HCT116 (cell line): ENCODE results near the gene DDX19B. TPM values are rescaled to one million over a fixed set of nuclear protein-coding genes. Genes with fewer than 3 reads are reported as not detected.
"Not testable (repeated sequence)": the region's sequence is repeated elsewhere in the genome, so short reads cannot be mapped to it uniquely, and the experiment has no call there.

Source experiments
- ATAC-seq: fragments of 200-7000 bp; cut with Tn5 transposase; 2 replicates; pipeline ENCODE4 v1.9.1; 2020; ENCODE audit warnings: mild to moderate bottlenecking, moderate library complexity
- BruUV-seq: library from RNA; stranded (reverse); fragments of 400-500 nt; replicated peaks from 2 replicates; lab custom pipeline; 2021; lab: Mats Ljungman, UMichigan
- CTCF ChIA-PET: fragments of 300-600 bp; sonication (Branson Sonifier 250); formaldehyde crosslinking; loops from one replicate; lab custom pipeline; 2021; ENCODE audit warnings: antibody characterized with exemption; lab: Charles Lee
- POLR2A ChIA-PET: fragments of 300-600, 350-600 bp; sonication (Branson Sonifier 250); formaldehyde crosslinking; loops from one replicate; lab custom pipeline; 2021; ENCODE audit warnings: antibody characterized with exemption; lab: Charles Lee
- RAD21 ChIA-PET, 2 experiments: fragments of 300-600 bp; sonication (Branson Sonifier 250); formaldehyde crosslinking; loops; one replicate each; lab custom pipeline; 2023; ENCODE audit warnings: low total read pairs in 2 of 2; ENCODE audit not compliant: uncharacterized antibody in 2 of 2, unreplicated experiment in 2 of 2, low non-redundant PET in 1 of 2; lab: Charles Lee
- DNase-seq: peaks from one replicate; pipeline ENCODE4 v3.0.0-alpha.2; 2010; ENCODE audit warnings: low read depth, low spot score
- H2AFZ ChIP-seq: fragments of 200-600 bp; shearing (Covaris generic), sonication (generic); 2 replicates; pipeline ENCODE4 v1.6.1; 2017; ENCODE audit warnings: low read depth, mixed run types, mixed read lengths, antibody characterized with exemption, low read length; ENCODE audit not compliant: poor library complexity, severe bottlenecking
- H3K27ac ChIP-seq: 2 replicates; pipeline ENCODE4 v1.5.1; 2012; ENCODE audit warnings: low read depth, low read length
- H3K27me3 ChIP-seq: fragments of 200-600 bp; sonication (generic); 2 replicates; pipeline ENCODE4 v1.6.1; 2016; ENCODE audit warnings: mixed run types, low read length, mixed read lengths; ENCODE audit not compliant: insufficient read depth
- H3K36me3 ChIP-seq, 2 experiments: fragments of 200-500 bp in 1 of 2; fragments of 200-600 bp in 1 of 2; sonication (Bioruptor generic) in 1 of 2; sonication (generic) in 1 of 2; 2 replicates each; pipeline versions ENCODE4 v1.5.1 to v1.6.1; 2014 to 2016; ENCODE audit warnings: low read length in 2 of 2, inconsistent platforms in 1 of 2, mixed read lengths in 1 of 2, mixed run types in 1 of 2; ENCODE audit not compliant: insufficient read depth in 2 of 2, control insufficient read depth in 1 of 2
- H3K4me1 ChIP-seq, 2 experiments: fragments of 200-600 bp in 1 of 2; sonication (generic) in 1 of 2; 2 replicates each; pipeline versions ENCODE4 v1.5.1 to v1.6.1; 2012 to 2017; ENCODE audit warnings: low read length in 2 of 2, inconsistent platforms in 1 of 2, mild to moderate bottlenecking in 1 of 2, mixed read lengths in 1 of 2, mixed run types in 1 of 2, moderate library complexity in 1 of 2; ENCODE audit not compliant: insufficient read depth in 2 of 2, control insufficient read depth in 1 of 2
- H3K4me2 ChIP-seq: fragments of 200-600 bp; sonication (generic); 2 replicates; pipeline ENCODE4 v1.6.1; 2017; ENCODE audit warnings: mixed run types, low read length, mixed read lengths
- H3K4me3 ChIP-seq, 2 experiments: fragments of 200-600 bp in 1 of 2; sonication (generic) in 1 of 2; replicated peaks in 1 of 2; 2 replicates each; pipeline ENCODE4 v1.5.1; 2011 to 2016; ENCODE audit warnings: low read length in 2 of 2, control low read depth in 1 of 2, low read depth in 1 of 2, mild to moderate bottlenecking in 1 of 2, mixed read lengths in 1 of 2, mixed run types in 1 of 2
- H3K79me2 ChIP-seq: fragments of 200-600 bp; sonication (generic); 2 replicates; pipeline ENCODE4 v1.6.1; 2017; ENCODE audit warnings: mild to moderate bottlenecking, mixed run types, low read length, moderate library complexity, mixed read lengths; ENCODE audit not compliant: insufficient read depth
- H3K9ac ChIP-seq: fragments of 200-600 bp; sonication (generic); 2 replicates; pipeline ENCODE4 v1.6.1; 2016; ENCODE audit warnings: low read length, mixed read lengths
- H3K9me2 ChIP-seq: fragments of 200-600 bp; sonication (generic), shearing (Covaris generic); 2 replicates; pipeline ENCODE4 v1.6.1; 2017; ENCODE audit warnings: mixed run types, mild to moderate bottlenecking, moderate library complexity; ENCODE audit not compliant: insufficient read depth
- H3K9me3 ChIP-seq, 2 experiments: fragments of 200-500 bp in 1 of 2; fragments of 200-600 bp in 1 of 2; sonication (Bioruptor generic) in 1 of 2; sonication (generic) in 1 of 2; 2 replicates each; pipeline ENCODE4 v1.6.1; 2014 to 2017; ENCODE audit warnings: low read length in 2 of 2, mixed read lengths in 2 of 2, inconsistent platforms in 1 of 2, low read depth in 1 of 2, mild to moderate bottlenecking in 1 of 2, mixed run types in 1 of 2, moderate library complexity in 1 of 2; ENCODE audit not compliant: control insufficient read depth in 1 of 2, insufficient read depth in 1 of 2
- H4K20me1 ChIP-seq: fragments of 200-600 bp; sonication (generic), shearing (Covaris generic); 2 replicates; pipeline ENCODE4 v1.6.1; 2017; ENCODE audit warnings: mixed run types, mild to moderate bottlenecking, moderate library complexity; ENCODE audit not compliant: insufficient read depth
- CEBPB ChIP-seq: IDR thresholded peaks from 2 replicates; pipeline ENCODE4 v1.6.1; 2012; ENCODE audit warnings: low read depth
- CTCF ChIP-seq, 3 experiments: fragments of 200-600 bp in 1 of 3; sonication (generic) in 1 of 3; IDR thresholded peaks in 2 of 3; conservative IDR thresholded peaks in 1 of 3; 2 replicates each; pipeline ENCODE4 v1.5.1; 2012 to 2017; ENCODE audit warnings: low read depth in 2 of 3, low read length in 2 of 3, antibody characterized with exemption in 1 of 3, borderline replicate concordance in 1 of 3, control low read depth in 1 of 3, mild to moderate bottlenecking in 1 of 3, mixed read lengths in 1 of 3, mixed run types in 1 of 3, moderate library complexity in 1 of 3; ENCODE audit not compliant: insufficient read depth in 1 of 3
- ELF1 ChIP-seq: IDR thresholded peaks from 2 replicates; pipeline ENCODE4 v1.6.1; 2012; ENCODE audit warnings: low read depth, borderline replicate concordance
- EZH2 ChIP-seq: fragments of 200-600 bp; sonication (generic); IDR thresholded peaks from 2 replicates; pipeline ENCODE4 v1.6.1; 2017; ENCODE audit warnings: antibody characterized with exemption, mixed run types
- JUND ChIP-seq: IDR thresholded peaks from 2 replicates; pipeline ENCODE4 v1.6.1; 2012
- POLR2A ChIP-seq: IDR thresholded peaks from 2 replicates; pipeline ENCODE4 v1.7.0; 2011; ENCODE audit warnings: borderline replicate concordance; ENCODE audit not compliant: insufficient read depth, insufficient read length; ENCODE audit errors: extremely low read depth
- POLR2AphosphoS5 ChIP-seq: IDR thresholded peaks from 2 replicates; pipeline ENCODE4 v1.6.1; 2011; ENCODE audit warnings: mild to moderate bottlenecking, low read depth, low read length, moderate library complexity
- RAD21 ChIP-seq: IDR thresholded peaks from 2 replicates; pipeline ENCODE4 v1.6.1; 2012; ENCODE audit warnings: low read depth, mild to moderate bottlenecking
- SIN3A ChIP-seq: IDR thresholded peaks from 2 replicates; pipeline ENCODE4 v1.6.1; 2012; ENCODE audit warnings: low read depth
- ZFX ChIP-seq: fragments of 450-650 bp; IDR thresholded peaks from 2 replicates; pipeline ENCODE4 v1.6.1; 2017
- ZNF274 ChIP-seq: fragments of 200-500 bp; sonication (Bioruptor generic); IDR thresholded peaks from 2 replicates; pipeline ENCODE4 v1.6.1; 2014; ENCODE audit warnings: mild to moderate bottlenecking, low read depth, low read length, inconsistent platforms
- intact Hi-C: fragments of 100-400 bp; cut with micrococcal nuclease; formaldehyde crosslinking; loops from 2 replicates; pipeline ENCODE4 v1.10.0; 2022
- total RNA-seq: library from RNA; stranded (reverse); gene quantifications from one replicate; pipeline ENCODE4 v1.2.1, GENCODE V29; 2021; ENCODE audit not compliant: unreplicated experiment
- TF ChIP-seq, protein P1 (sequence below): IDR thresholded peaks from 2 replicates; pipeline ENCODE4 v1.6.1; 2011; ENCODE audit warnings: mild to moderate bottlenecking, low read length, moderate library complexity; ENCODE audit not compliant: insufficient replicate concordance; ENCODE audit errors: extremely low read depth
- TF ChIP-seq, protein P2 (sequence below): IDR thresholded peaks from 2 replicates; pipeline ENCODE4 v1.6.1; 2012; ENCODE audit warnings: low read depth

The DDX19B gene
- total RNA-seq, 1 experiment from 2014 or later, result 36.6 TPM

GRCh38 chr16:70370145-70370544 is 71.2 kb downstream of the DDX19B start:
- H3K79me2 ChIP-seq, H3K4me2 ChIP-seq, H3K27me3 ChIP-seq, RAD21 ChIA-PET, DNase-seq, H2AFZ ChIP-seq, H3K9me2 ChIP-seq, H4K20me1 ChIP-seq, H3K27ac ChIP-seq, H3K9me3 ChIP-seq, H3K4me3 ChIP-seq, H3K9ac ChIP-seq, H3K4me1 ChIP-seq, BruUV-seq: not testable (repeated sequence)
- ATAC-seq, result peak; percentile 69
- CTCF ChIA-PET, result interaction anchor here (0.7 to 1.4 kb wide), 6 partner anchors 9 to 401 kb away, joined by 3 to 19 read pairs (median 4); no protein-coding TSS in a partner anchor
- POLR2A ChIA-PET, result interaction anchor here (1.2 kb wide), 1 partner anchor 10 kb away, joined by 7 read pairs; no protein-coding TSS in a partner anchor
- intact Hi-C loops, result loop anchor here (5.0 kb wide), 1 partner anchor 102 kb away; no protein-coding TSS in a partner anchor
- H3K36me3 ChIP-seq, result peaks cover 24 to 32% of the 10 kb centered on the region in 2 experiments; a peak in 3 of 4 replicates
- TF ChIP-seq RAD21 (peak; percentile 63), CTCF (IDR thresholded peaks at IDR 0.05 in 2 of 3, conservative IDR thresholded peaks at IDR 0.05 in 1 of 3; ENCODE audit: borderline replicate concordance in 1 of 3, insufficient read depth in 1 of 3, low read depth in 2 of 3, low read length in 2 of 3) (peak; percentile 59 to 64 (median 61); a peak in 5 of 6 replicates)

DNA sequence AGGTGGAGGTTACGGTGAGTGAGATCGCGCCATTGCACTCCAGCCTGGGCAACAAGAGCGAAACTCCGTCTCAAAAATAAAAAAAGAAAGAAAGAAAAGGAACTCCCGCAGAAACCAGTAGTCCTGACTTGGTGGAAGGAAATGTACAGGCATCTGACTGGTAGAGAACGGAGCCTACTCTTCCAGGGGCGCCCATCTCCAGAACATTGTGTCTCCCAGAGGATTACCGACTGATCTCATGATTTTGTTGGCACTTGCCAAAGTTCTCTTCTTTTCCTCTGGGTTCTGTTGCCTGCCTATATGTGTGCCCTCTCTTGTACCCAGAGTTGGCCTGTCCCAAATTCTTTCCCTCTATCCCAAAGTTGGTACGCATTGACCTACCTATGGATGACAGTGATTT is 71.9 kb downstream of the DDX19B start:
- Histone ChIP-seq H3K4me3 (no peak overlapping the region), H3K36me3 (peaks cover 16 to 32% of the 10 kb centered on the region in 2 experiments; a peak in 3 of 4 replicates), H3K9ac (no peak overlapping the region), H3K79me2 (no peaks in the 10 kb centered on the region), H3K4me1 (no peaks in the 10 kb centered on the region), H3K9me2 (no peaks in the 10 kb centered on the region), H4K20me1 (no peaks in the 10 kb centered on the region), H3K9me3 (no peaks in the 10 kb centered on the region), H3K4me2 (no peak overlapping the region), H2AFZ (no peak overlapping the region), H3K27me3 (no peaks in the 10 kb centered on the region), H3K27ac (no peak overlapping the region)
- ATAC-seq, result no peak
- CTCF ChIA-PET, result no interaction called here
- no peak for DNase-seq
- intact Hi-C loops, result loop anchor here (5.0 kb wide), 1 partner anchor 101 kb away; no protein-coding TSS in a partner anchor
- RAD21 ChIA-PET, result no interaction called here
- BruUV-seq, result no TSS peak
- POLR2A ChIA-PET, result no interaction called here
- TF ChIP-seq, protein P1, sequence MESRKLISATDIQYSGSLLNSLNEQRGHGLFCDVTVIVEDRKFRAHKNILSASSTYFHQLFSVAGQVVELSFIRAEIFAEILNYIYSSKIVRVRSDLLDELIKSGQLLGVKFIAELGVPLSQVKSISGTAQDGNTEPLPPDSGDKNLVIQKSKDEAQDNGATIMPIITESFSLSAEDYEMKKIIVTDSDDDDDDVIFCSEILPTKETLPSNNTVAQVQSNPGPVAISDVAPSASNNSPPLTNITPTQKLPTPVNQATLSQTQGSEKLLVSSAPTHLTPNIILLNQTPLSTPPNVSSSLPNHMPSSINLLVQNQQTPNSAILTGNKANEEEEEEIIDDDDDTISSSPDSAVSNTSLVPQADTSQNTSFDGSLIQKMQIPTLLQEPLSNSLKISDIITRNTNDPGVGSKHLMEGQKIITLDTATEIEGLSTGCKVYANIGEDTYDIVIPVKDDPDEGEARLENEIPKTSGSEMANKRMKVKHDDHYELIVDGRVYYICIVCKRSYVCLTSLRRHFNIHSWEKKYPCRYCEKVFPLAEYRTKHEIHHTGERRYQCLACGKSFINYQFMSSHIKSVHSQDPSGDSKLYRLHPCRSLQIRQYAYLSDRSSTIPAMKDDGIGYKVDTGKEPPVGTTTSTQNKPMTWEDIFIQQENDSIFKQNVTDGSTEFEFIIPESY, result no peak
- no peak for TF ChIP-seq SIN3A
- TF ChIP-seq ZFX, result no peak
- TF ChIP-seq ZNF274, result no peak
- no peak for TF ChIP-seq JUND
- no peak for TF ChIP-seq RAD21
- no peak for TF ChIP-seq POLR2AphosphoS5
- no peak for TF ChIP-seq CEBPB
- no peak for TF ChIP-seq EZH2
- TF ChIP-seq POLR2A, result no peak
- TF ChIP-seq, protein P2, sequence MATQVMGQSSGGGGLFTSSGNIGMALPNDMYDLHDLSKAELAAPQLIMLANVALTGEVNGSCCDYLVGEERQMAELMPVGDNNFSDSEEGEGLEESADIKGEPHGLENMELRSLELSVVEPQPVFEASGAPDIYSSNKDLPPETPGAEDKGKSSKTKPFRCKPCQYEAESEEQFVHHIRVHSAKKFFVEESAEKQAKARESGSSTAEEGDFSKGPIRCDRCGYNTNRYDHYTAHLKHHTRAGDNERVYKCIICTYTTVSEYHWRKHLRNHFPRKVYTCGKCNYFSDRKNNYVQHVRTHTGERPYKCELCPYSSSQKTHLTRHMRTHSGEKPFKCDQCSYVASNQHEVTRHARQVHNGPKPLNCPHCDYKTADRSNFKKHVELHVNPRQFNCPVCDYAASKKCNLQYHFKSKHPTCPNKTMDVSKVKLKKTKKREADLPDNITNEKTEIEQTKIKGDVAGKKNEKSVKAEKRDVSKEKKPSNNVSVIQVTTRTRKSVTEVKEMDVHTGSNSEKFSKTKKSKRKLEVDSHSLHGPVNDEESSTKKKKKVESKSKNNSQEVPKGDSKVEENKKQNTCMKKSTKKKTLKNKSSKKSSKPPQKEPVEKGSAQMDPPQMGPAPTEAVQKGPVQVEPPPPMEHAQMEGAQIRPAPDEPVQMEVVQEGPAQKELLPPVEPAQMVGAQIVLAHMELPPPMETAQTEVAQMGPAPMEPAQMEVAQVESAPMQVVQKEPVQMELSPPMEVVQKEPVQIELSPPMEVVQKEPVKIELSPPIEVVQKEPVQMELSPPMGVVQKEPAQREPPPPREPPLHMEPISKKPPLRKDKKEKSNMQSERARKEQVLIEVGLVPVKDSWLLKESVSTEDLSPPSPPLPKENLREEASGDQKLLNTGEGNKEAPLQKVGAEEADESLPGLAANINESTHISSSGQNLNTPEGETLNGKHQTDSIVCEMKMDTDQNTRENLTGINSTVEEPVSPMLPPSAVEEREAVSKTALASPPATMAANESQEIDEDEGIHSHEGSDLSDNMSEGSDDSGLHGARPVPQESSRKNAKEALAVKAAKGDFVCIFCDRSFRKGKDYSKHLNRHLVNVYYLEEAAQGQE, result no peak
- no peak for TF ChIP-seq ELF1
